Retinal pigment epithelial cell (primary cell): ENCODE measurements around the gene POLG2.

Experiments used
- DNase-seq: peaks from one replicate; pipeline ENCODE4 v3.0.0-alpha.2; 2010; ENCODE audit warnings: low read depth
- H3K4me3 ChIP-seq: 2 replicates; pipeline ENCODE4 v1.5.1; 2011; ENCODE audit warnings: mild to moderate bottlenecking, low read length, control low read depth, moderate library complexity
- TF ChIP-seq, protein P1 (sequence below): conservative IDR thresholded peaks from 2 replicates; pipeline ENCODE4 v1.5.1; 2011; ENCODE audit warnings: low read depth, low read length, control low read depth, inconsistent platforms

POLG2 gene

DNA sequence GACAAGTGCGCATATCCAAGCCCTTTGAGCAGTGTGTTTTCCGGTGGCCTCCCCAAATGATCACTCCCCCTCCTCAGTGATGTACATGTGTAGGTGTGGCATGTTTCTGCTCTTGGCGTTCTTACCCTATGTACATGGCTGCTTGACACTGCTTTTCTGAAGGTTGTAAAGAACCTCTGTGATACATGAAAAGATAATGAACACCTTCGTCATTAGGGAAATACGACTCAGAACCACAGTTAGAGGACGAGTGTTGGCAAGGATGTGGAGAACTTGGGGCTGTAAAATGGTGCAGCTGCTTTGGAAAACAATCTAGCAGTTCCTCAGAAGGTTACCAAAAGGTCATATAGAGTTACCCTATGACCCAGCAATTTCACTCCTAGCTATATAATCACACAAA lies 38.5 kb upstream of the POLG2 start:
- TF ChIP-seq, protein P1, sequence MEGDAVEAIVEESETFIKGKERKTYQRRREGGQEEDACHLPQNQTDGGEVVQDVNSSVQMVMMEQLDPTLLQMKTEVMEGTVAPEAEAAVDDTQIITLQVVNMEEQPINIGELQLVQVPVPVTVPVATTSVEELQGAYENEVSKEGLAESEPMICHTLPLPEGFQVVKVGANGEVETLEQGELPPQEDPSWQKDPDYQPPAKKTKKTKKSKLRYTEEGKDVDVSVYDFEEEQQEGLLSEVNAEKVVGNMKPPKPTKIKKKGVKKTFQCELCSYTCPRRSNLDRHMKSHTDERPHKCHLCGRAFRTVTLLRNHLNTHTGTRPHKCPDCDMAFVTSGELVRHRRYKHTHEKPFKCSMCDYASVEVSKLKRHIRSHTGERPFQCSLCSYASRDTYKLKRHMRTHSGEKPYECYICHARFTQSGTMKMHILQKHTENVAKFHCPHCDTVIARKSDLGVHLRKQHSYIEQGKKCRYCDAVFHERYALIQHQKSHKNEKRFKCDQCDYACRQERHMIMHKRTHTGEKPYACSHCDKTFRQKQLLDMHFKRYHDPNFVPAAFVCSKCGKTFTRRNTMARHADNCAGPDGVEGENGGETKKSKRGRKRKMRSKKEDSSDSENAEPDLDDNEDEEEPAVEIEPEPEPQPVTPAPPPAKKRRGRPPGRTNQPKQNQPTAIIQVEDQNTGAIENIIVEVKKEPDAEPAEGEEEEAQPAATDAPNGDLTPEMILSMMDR, result no peak
- no peak for DNase-seq
- no peak overlapping the region for H3K4me3 ChIP-seq

DNA sequence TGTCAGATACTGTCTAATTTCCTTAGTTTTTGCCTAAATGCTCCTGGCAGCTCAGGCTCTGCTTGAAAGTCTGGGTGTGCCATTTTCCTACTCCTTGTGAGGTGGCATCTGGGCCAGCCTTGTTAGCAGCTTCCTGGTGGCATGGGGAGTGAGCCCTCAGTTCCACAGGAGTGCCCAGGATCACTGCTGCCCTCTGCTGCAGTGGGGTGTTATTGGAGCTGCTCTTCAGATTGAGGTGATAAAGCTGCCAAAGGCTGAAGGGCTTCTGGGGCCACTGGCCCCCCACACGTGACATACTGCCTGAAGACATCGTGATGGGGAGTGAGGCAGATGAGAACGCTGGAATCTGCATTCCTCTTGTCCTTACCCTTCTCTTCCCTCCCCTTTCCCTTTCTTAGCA lies 37.3 kb upstream of the POLG2 start:
- no peak for DNase-seq
- TF ChIP-seq, protein P1, result peak; percentile 28
- no peak overlapping the region for H3K4me3 ChIP-seq

DNA sequence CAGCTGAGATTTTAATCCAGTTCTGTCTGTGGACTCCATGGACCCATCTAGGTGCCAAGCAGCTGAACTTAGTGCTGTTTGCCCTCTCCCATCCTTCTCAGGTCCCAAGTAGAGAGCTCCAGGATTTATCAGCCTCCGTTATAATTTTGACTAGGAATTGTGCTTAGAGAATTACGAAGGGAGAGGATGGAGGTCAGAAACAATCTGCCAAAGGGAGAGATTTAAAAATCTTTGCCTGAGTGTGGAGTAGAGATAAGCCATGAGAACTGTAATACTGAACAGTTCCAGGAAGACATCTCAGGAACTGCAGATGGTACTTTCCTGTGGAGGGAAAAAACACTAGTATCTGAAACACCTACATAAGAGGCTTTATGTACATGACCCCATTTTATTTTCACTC lies 36.9 kb upstream of the POLG2 start:
- DNase-seq, result no peak
- no peak overlapping the region for H3K4me3 ChIP-seq
- TF ChIP-seq, protein P1, result no peak

DNA sequence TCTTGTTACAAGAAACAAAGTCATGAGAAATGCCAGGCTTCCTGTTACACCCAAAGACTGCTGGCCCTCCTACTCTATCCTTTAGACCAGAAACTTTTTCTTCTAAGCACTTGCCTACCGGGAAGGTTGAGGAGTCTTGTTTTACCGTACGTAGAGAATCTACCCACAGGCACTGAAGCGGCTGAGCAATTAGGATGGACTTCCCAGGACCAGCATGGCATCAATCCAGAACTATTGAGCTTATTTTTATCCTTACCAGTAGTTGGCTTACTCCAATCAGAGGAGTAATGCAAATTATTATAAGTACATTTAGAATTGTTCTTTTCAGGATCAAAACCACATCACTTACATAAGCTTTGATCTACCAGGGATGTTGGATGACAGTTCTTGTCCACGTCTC lies 35.6 kb upstream of the POLG2 start:
- H3K4me3 ChIP-seq, result no peak overlapping the region
- DNase-seq, result no peak
- TF ChIP-seq, protein P1, result no peak

DNA sequence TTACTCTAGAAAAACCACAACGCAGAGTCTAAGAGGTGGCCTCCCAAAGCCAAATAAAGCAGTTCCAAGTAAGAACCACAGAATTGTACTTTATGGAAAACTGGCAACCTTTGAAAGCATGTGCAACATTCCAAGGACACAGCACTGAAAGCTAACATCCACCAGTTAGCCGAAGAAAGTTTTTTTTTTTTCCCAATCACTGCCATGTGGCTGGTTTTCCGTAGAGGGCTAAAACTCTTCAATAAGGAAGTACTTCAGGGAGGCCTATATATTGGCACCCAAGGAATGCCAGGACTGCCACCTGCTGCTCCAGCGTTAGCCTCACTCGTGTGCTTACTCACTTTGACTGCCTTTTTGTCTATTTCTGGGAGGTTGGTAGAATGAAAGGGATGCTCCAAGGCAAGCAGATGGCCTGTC lies 35.1 kb upstream of the POLG2 start:
- TF ChIP-seq, protein P1, result no peak
- H3K4me3 ChIP-seq, result no peak overlapping the region
- DNase-seq, result no peak

DNA sequence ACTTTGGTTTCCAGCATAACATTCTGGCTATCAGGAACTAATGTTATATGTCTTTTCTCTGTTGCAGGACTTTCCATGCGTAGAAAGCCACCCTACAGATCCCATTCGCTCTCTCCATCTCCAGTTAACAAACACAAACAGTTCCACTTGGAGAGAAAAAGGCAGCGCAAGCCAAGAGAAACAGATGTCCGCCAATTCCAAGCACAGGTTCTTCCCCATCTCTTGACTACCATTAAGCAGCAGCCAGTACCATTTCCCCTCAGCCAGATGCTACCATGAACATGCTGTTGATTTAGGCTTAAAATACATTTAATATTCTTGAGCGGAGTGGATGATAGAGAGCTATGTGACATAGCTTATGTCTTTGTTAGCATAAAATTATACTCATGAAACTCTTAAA lies 32.4 kb upstream of the POLG2 start:
- TF ChIP-seq, protein P1, result no peak
- no peak overlapping the region for H3K4me3 ChIP-seq
- DNase-seq, result no peak

DNA sequence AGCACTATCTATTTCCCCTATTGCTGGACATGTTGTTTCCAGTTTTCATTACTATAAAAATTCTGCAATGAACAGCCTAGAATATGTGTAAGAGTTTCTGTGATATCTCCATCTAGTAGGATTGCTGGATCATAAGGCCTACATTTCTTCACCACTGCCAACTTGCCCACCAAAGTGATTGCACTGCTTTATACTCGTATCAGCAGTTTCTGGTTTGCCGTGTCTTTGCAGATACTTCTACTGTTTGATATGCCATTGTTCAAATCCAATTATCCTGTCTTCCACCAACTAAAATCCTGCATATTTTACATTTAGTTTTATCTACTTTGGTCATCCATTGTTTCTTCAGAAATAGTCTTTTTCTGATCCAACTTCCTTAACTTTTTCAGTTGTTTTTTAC lies 31.1 kb upstream of the POLG2 start:
- no peak for DNase-seq
- TF ChIP-seq, protein P1, result no peak
- no peak overlapping the region for H3K4me3 ChIP-seq
